Measurements from ENCODE around the gene AGT. TPM values are rescaled to one million over a fixed set of nuclear protein-coding genes. Genes with fewer than 3 reads are reported as not detected.

Gene AGT
- total RNA-seq, 1 experiment from 2014 or later: 1.0 TPM

DNA sequence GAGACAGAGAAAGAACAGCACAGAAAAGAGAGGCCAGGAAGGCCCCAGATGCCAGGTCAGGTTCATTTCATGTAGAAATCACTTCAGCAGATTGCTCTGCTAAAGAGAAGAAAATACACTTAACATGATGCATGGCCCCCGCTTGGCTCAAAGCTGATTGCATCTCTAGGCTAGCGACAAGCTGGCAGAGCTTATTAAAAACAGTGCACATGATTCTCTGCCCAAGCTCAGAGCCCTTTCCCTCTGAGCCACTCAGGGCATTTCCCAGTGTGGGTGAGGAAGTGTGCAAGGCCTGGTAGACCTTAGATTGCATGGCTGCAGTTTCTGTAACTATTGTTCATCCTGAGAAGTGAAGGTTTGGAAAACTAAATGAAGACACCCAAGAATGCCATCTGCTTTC lies 30.0 kb upstream of the AGT start (continued):
- TF ChIP-seq RELA (CRISPR knock-in tag; IDR thresholded peaks at IDR 0.05; ENCODE audit: borderline replicate concordance): no peak
- TF ChIP-seq GRHL2 (CRISPR knock-in tag; IDR thresholded peaks at IDR 0.05; ENCODE audit: insufficient replicate concordance, severe bottlenecking): no peak

GRCh38 chr1:230739564-230740290 lies 25.8 kb upstream of the AGT start:
- ChIA-PET POLR2A (no interaction called here), CTCF (interaction anchor here (0.9 kb wide), 1 partner anchor 42 kb away, joined by 3 read pairs; no protein-coding TSS in a partner anchor)
- Mint-ChIP-seq H3K27ac (no peak overlapping the region), H3K27me3 (ENCODE audit: low read depth) (peaks cover 3% of the 10 kb centered on the region; the same call in 1 of the 2 replicates), H3K36me3 (peaks cover 6% of the 10 kb centered on the region; the same call in 1 of the 2 replicates), H3K9me3 (peaks cover 12% of the 10 kb centered on the region), H3K4me3 (no peak overlapping the region), H3K4me1 (peaks cover 6% of the 10 kb centered on the region)
- DNase-seq (ENCODE audit: low spot score): no peak
- no peak for ATAC-seq
- TF ChIP-seq STAT6 (CRISPR knock-in tag; conservative IDR thresholded peaks at IDR 0.05; ENCODE audit: low read depth): no peak
- TF ChIP-seq, protein P1, sequence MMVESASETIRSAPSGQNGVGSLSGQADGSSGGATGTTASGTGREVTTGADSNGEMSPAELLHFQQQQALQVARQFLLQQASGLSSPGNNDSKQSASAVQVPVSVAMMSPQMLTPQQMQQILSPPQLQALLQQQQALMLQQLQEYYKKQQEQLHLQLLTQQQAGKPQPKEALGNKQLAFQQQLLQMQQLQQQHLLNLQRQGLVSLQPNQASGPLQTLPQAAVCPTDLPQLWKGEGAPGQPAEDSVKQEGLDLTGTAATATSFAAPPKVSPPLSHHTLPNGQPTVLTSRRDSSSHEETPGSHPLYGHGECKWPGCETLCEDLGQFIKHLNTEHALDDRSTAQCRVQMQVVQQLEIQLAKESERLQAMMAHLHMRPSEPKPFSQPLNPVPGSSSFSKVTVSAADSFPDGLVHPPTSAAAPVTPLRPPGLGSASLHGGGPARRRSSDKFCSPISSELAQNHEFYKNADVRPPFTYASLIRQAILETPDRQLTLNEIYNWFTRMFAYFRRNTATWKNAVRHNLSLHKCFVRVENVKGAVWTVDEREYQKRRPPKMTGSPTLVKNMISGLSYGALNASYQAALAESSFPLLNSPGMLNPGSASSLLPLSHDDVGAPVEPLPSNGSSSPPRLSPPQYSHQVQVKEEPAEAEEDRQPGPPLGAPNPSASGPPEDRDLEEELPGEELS (CRISPR knock-in tag; IDR thresholded peaks at IDR 0.05): no peak
- no peak for TF ChIP-seq ERG (CRISPR knock-in tag; IDR thresholded peaks at IDR 0.05)
- no peak for TF ChIP-seq NR2C2 (CRISPR knock-in tag; IDR thresholded peaks at IDR 0.05)
- TF ChIP-seq GRHL2 (CRISPR knock-in tag; IDR thresholded peaks at IDR 0.05; ENCODE audit: insufficient replicate concordance, severe bottlenecking): no peak
- no peak for TF ChIP-seq NFYB (CRISPR knock-in tag; conservative IDR thresholded peaks at IDR 0.05; ENCODE audit: low read depth)
- TF ChIP-seq PRRX2 (CRISPR knock-in tag; IDR thresholded peaks at IDR 0.05): no peak
- TF ChIP-seq JAZF1 (CRISPR knock-in tag; IDR thresholded peaks at IDR 0.05): no peak

DNA sequence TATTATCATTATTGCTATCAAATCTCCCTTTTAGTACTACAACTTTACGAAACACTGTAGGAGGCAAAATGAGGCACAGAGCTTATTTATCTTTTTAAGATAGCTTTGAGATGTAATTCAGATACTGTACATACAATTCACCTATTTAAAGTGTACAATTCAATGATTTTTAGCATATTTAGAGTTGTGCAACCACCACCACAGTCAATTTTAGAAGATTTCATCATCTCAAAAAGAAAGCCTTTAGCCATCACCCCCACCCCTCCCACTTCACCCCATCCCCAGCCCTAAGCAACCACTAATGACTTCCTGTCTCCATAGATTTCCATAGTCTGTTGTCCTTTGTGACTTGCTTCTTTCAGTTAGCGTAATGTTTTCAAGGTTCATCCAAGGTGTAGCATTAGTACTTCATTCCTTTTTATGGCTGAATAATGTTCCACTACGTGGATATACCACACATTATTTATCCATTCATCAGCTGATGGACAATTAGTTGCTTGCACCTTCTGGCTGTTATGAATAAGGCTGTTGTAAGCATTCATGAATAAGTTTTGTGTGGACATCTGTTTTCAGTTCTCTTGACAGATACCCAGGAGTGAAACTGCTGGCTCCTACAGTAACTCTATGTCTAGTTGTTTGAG lies 23.8 kb upstream of the AGT start:
- CTCF ChIA-PET: interaction anchor here (1.0 kb wide), 1 partner anchor 36 kb away, joined by 3 read pairs; no protein-coding TSS in a partner anchor
- no peak overlapping the region for H3K27ac Mint-ChIP-seq
- POLR2A ChIA-PET: no interaction called here
- no peak for DNase-seq (ENCODE audit: low spot score)
- peaks cover 12% of the 10 kb centered on the region for H3K9me3 Mint-ChIP-seq
- no peak for ATAC-seq
- peaks cover 6% of the 10 kb centered on the region; the same call in 1 of the 2 replicates for H3K36me3 Mint-ChIP-seq
- H3K4me3 Mint-ChIP-seq: no peak overlapping the region
- H3K4me1 Mint-ChIP-seq: peaks cover 2% of the 10 kb centered on the region; the same call in 1 of the 2 replicates
- H3K27me3 Mint-ChIP-seq (ENCODE audit: low read depth): peaks cover 3% of the 10 kb centered on the region; the same call in 1 of the 2 replicates
- TF ChIP-seq SOX15 (CRISPR knock-in tag; IDR thresholded peaks at IDR 0.05) (no peak), ZNF396 (CRISPR knock-in tag; IDR thresholded peaks at IDR 0.05; ENCODE audit: borderline replicate concordance) (no peak), NR2C2 (CRISPR knock-in tag; IDR thresholded peaks at IDR 0.05) (no peak), SP1 (CRISPR knock-in tag; conservative IDR thresholded peaks at IDR 0.05) (no peak), TCF7 (CRISPR knock-in tag; IDR thresholded peaks at IDR 0.05; ENCODE audit: low read depth) (no peak), ZBTB21 (CRISPR knock-in tag; IDR thresholded peaks at IDR 0.05; ENCODE audit: borderline replicate concordance) (no peak), ZNF263 (CRISPR knock-in tag; IDR thresholded peaks at IDR 0.05; ENCODE audit: low read depth) (no peak), ATF1 (CRISPR knock-in tag; IDR thresholded peaks at IDR 0.05) (no peak), EMX1 (CRISPR knock-in tag; IDR thresholded peaks at IDR 0.05) (no peak), NFYB (CRISPR knock-in tag; conservative IDR thresholded peaks at IDR 0.05; ENCODE audit: low read depth) (no peak)
- TF ChIP-seq, protein P2, sequence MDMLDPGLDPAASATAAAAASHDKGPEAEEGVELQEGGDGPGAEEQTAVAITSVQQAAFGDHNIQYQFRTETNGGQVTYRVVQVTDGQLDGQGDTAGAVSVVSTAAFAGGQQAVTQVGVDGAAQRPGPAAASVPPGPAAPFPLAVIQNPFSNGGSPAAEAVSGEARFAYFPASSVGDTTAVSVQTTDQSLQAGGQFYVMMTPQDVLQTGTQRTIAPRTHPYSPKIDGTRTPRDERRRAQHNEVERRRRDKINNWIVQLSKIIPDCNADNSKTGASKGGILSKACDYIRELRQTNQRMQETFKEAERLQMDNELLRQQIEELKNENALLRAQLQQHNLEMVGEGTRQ (CRISPR knock-in tag; IDR thresholded peaks at IDR 0.05): no peak
- TF ChIP-seq, protein P3, sequence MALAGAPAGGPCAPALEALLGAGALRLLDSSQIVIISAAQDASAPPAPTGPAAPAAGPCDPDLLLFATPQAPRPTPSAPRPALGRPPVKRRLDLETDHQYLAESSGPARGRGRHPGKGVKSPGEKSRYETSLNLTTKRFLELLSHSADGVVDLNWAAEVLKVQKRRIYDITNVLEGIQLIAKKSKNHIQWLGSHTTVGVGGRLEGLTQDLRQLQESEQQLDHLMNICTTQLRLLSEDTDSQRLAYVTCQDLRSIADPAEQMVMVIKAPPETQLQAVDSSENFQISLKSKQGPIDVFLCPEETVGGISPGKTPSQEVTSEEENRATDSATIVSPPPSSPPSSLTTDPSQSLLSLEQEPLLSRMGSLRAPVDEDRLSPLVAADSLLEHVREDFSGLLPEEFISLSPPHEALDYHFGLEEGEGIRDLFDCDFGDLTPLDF (CRISPR knock-in tag; IDR thresholded peaks at IDR 0.05): no peak
